ENCODE measurements around the gene YES1.

YES1 gene

GRCh38 chr18:693466-694187 lies 118.4 kb downstream of the YES1 start:
- TF ChIP-seq CTCF (IDR thresholded peaks at IDR 0.05; ENCODE audit: insufficient read depth, low read length, poor library complexity, severe bottlenecking), result no peak
- no peaks in the 10 kb centered on the region for H3K27me3 ChIP-seq (replicated peaks; ENCODE audit: control insufficient read depth, insufficient read depth, low read length)
- no peak overlapping the region for H3K4me3 ChIP-seq (replicated peaks; ENCODE audit: low read depth, low read length)
- DNase-seq (ENCODE audit: extremely low read depth, insufficient read length), result no peak
- H3K36me3 ChIP-seq (ENCODE audit: control insufficient read depth, insufficient read depth, low read length), result peaks cover 5% of the 10 kb centered on the region

- Histone ChIP-seq H3K4me3 (replicated peaks; ENCODE audit: low read depth, low read length) (no peak overlapping the region), H3K27me3 (replicated peaks; ENCODE audit: control insufficient read depth, insufficient read depth, low read length) (no peaks in the 10 kb centered on the region), H3K36me3 (ENCODE audit: control insufficient read depth, insufficient read depth, low read length) (peaks cover 5% of the 10 kb centered on the region)
- TF ChIP-seq CTCF (IDR thresholded peaks at IDR 0.05; ENCODE audit: insufficient read depth, low read length, poor library complexity, severe bottlenecking), result no peak
- no peak for DNase-seq (ENCODE audit: extremely low read depth, insufficient read length)
Measured at GRCh38 chr18:692824-693223, 119.2 kb downstream of the YES1 start.

GRCh38 chr18:688323-688722 lies 123.7 kb downstream of the YES1 start:
- peaks cover 9% of the 10 kb centered on the region for H3K36me3 ChIP-seq (ENCODE audit: control insufficient read depth, insufficient read depth, low read length)

GRCh38 chr18:686339-687111 lies 125.5 kb downstream of the YES1 start:
- no peaks in the 10 kb centered on the region for H3K27me3 ChIP-seq (replicated peaks; ENCODE audit: control insufficient read depth, insufficient read depth, low read length)
- peaks cover 8% of the 10 kb centered on the region for H3K36me3 ChIP-seq (ENCODE audit: control insufficient read depth, insufficient read depth, low read length)
- DNase-seq (ENCODE audit: extremely low read depth, insufficient read length), result no peak
- no peak for TF ChIP-seq CTCF (IDR thresholded peaks at IDR 0.05; ENCODE audit: insufficient read depth, low read length, poor library complexity, severe bottlenecking)
- H3K4me3 ChIP-seq (replicated peaks; ENCODE audit: low read depth, low read length), result no peak overlapping the region

More at GRCh38 chr18:688323-688722, 123.7 kb downstream of the YES1 start:
- no peaks in the 10 kb centered on the region for H3K27me3 ChIP-seq (replicated peaks; ENCODE audit: control insufficient read depth, insufficient read depth, low read length)
- no peak for TF ChIP-seq CTCF (IDR thresholded peaks at IDR 0.05; ENCODE audit: insufficient read depth, low read length, poor library complexity, severe bottlenecking)
- H3K4me3 ChIP-seq (replicated peaks; ENCODE audit: low read depth, low read length), result no peak overlapping the region
- DNase-seq (ENCODE audit: extremely low read depth, insufficient read length), result no peak

GRCh38 chr18:685438-685837 lies 126.6 kb downstream of the YES1 start:
- no peak for DNase-seq (ENCODE audit: extremely low read depth, insufficient read length)
- no peak for TF ChIP-seq CTCF (IDR thresholded peaks at IDR 0.05; ENCODE audit: insufficient read depth, low read length, poor library complexity, severe bottlenecking)
- Histone ChIP-seq H3K36me3 (ENCODE audit: control insufficient read depth, insufficient read depth, low read length) (peaks cover 10% of the 10 kb centered on the region), H3K27me3 (replicated peaks; ENCODE audit: control insufficient read depth, insufficient read depth, low read length) (no peaks in the 10 kb centered on the region), H3K4me3 (replicated peaks; ENCODE audit: low read depth, low read length) (no peak overlapping the region)
